Adrenal gland (tissue), 12 donors: ENCODE results near the gene GALNT10. TPM values are rescaled to one million over a fixed set of nuclear protein-coding genes. Genes with fewer than 3 reads are reported as not detected.

ENCODE experiments used
- DNase-seq, 7 donors: peaks; one replicate each; pipeline ENCODE4 v3.0.0-alpha.2; 2019 to 2020
- H3K27ac ChIP-seq, 5 donors: fragments of 200-600 bp; sonication (generic) in 4 of 5; 1 replicate in 3 of 5; 2 replicates in 2 of 5; pipeline versions ENCODE4 v1.5.1 to v1.8.0; 2016 to 2020; ENCODE audit warnings: mild to moderate bottlenecking in 1 of 5
- H3K27me3 ChIP-seq: fragments of 200-600 bp; 2 replicates; pipeline ENCODE4 v1.8.0; 2021
- H3K36me3 ChIP-seq, 2 donors: fragments of 200-600 bp; replicated peaks in 1 of 2; 1 replicate in 1 of 2; 2 replicates in 1 of 2; pipeline versions ENCODE4 v1.5.1 to v1.8.0; 2018 to 2022
- H3K4me1 ChIP-seq, 2 donors: fragments of 200-600 bp; replicated peaks in 1 of 2; 1 replicate in 1 of 2; 2 replicates in 1 of 2; pipeline versions ENCODE4 v1.5.1 to v1.8.0; 2018 to 2021
- H3K4me3 ChIP-seq, 4 donors: fragments of 200-600 bp; sonication (generic) in 3 of 4; one replicate each; pipeline ENCODE4 v1.5.1; 2016 to 2018
- H3K9me3 ChIP-seq, 3 donors: fragments of 200-600 bp; sonication (generic) in 1 of 3; replicated peaks in 1 of 3; 1 replicate in 2 of 3; 2 replicates in 1 of 3; pipeline versions ENCODE4 v1.5.1 to v1.8.0; 2016 to 2021
- POLR2A ChIP-seq, 2 donors: fragments of 450-650 bp; IDR thresholded peaks; one replicate each; pipeline ENCODE4 v1.6.1; 2017; ENCODE audit warnings: antibody characterized with exemption in 2 of 2, mild to moderate bottlenecking in 2 of 2, moderate library complexity in 1 of 2
- WGBS, 4 donors: extraction: QIAGEN DNeasy Blood & Tissue Kit in 2 of 4; methylation state at CpG; one replicate each; pipeline versions ENCODE4 v1.1.5 to v1.1.7; 2013 to 2017; 5-methylcytosine and 5-hydroxymethylcytosine counted together
- intact Hi-C, 2 donors: fragments of 100-400 bp; cut with DNase I; formaldehyde crosslinking; loops; one replicate each; pipeline versions ENCODE4 v1.14.1 to v1.15.0; 2022 to 2023
- polyA plus RNA-seq, 3 donors: library from polyadenylated mRNA; stranded (reverse); fragments of 200-250 nt in 2 of 3; fragments of 350-450 nt in 1 of 3; fragmentation: Illumina TruSeq in 1 of 3; extraction: RNeasy Lipid Tissue Mini Kit (QIAGEN cat#74804) in 1 of 3; gene quantifications; one replicate each; pipeline ENCODE4 v1.2.3, GENCODE V29; 2013 to 2014
- total RNA-seq, 9 donors: library from RNA; depleted of rRNA in 4 of 9; stranded (reverse); fragments of >200 nt in 4 of 9; fragments of 120-200 nt in 1 of 9; fragmentation: NEBNext Ultra II Directional in 1 of 9; extraction: Animal tissue kit (Norgen Biotek cat#: 25700) in 1 of 9; gene quantifications; one replicate each; pipeline versions ENCODE4 v1.1.0 to v1.2.4, GENCODE V29; 2013 to 2023
- TF ChIP-seq, protein P1 (sequence below), 6 experiments: fragments of 450-650 bp in 4 of 6; fragments of 200-600 bp in 2 of 6; sonication (generic) in 1 of 6; IDR thresholded peaks; 1 replicate in 5 of 6; 2 replicates in 1 of 6; pipeline versions ENCODE4 v1.5.1 to v1.8.0; 2016 to 2021; ENCODE audit warnings: antibody characterized with exemption in 6 of 6, mild to moderate bottlenecking in 2 of 6, moderate library complexity in 1 of 6
- donor health status: healthy with polysubstance abuse.
- donor health status: Bipolar disorder and iron deficiency.
- donor health status: DM: yes; HTN: yes; CAD: no.
- donor health status: DM: no; HTN: no; CAD: no.
- donor health status: DM: no; HTN: no; CAD: no.
- donor health status: DM: yes; HTN: yes; CAD: no.

Gene GALNT10
- total and polyA plus RNA-seq, 12 donors = 5.6 to 74.1 (median 43.4) TPM

DNA sequence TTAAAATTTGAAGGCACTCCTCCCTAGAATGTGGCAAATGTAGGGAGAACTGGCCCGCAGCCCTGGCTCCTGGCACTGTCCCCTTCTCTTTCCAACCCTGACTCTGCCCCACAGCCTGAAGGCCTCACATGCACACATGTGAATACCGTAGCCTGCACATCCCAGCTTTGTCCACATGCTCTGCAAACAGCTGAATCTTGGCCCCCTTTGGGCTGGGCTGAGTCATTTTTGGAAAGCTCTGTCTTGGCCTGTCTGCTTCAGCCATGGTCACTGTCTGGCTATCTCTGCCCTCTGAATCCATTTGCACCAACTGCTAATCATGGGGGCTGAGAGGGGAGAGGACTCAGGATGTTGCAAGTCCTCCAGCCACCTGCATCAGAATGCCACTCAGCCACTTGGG is 22.1 kb upstream of the GALNT10 start:
- 86 to 96% (median 92%) methylated on average over 2 of the region's 2 CpGs for WGBS, 4 donors

GRCh38 chr5:154172785-154173184 is 17.7 kb upstream of the GALNT10 start:
- H3K4me3 ChIP-seq = no peak overlapping the region
- no peak overlapping the region for H3K27ac ChIP-seq
- H3K36me3 ChIP-seq = no peaks in the 10 kb centered on the region
- H3K4me1 ChIP-seq = no peaks in the 10 kb centered on the region
- H3K27me3 ChIP-seq = no peaks in the 10 kb centered on the region
- WGBS, 4 donors = 74 to 88% (median 86%) methylated on average over 2 of the region's 2 CpGs
- intact Hi-C loops = loop anchor here (10.0 kb wide), 1 partner anchor 198 kb away; no protein-coding TSS in a partner anchor
- no peak for TF ChIP-seq POLR2A (IDR thresholded peaks at IDR 0.05)
- TF ChIP-seq, protein P1, sequence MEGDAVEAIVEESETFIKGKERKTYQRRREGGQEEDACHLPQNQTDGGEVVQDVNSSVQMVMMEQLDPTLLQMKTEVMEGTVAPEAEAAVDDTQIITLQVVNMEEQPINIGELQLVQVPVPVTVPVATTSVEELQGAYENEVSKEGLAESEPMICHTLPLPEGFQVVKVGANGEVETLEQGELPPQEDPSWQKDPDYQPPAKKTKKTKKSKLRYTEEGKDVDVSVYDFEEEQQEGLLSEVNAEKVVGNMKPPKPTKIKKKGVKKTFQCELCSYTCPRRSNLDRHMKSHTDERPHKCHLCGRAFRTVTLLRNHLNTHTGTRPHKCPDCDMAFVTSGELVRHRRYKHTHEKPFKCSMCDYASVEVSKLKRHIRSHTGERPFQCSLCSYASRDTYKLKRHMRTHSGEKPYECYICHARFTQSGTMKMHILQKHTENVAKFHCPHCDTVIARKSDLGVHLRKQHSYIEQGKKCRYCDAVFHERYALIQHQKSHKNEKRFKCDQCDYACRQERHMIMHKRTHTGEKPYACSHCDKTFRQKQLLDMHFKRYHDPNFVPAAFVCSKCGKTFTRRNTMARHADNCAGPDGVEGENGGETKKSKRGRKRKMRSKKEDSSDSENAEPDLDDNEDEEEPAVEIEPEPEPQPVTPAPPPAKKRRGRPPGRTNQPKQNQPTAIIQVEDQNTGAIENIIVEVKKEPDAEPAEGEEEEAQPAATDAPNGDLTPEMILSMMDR (IDR thresholded peaks at IDR 0.05) = no peak
- no peak for DNase-seq
- H3K9me3 ChIP-seq = no peaks in the 10 kb centered on the region

More for the DNA sequence above, 22.1 kb upstream of the GALNT10 start:
- Histone ChIP-seq H3K4me3 (no peak overlapping the region), H3K27me3 (peaks cover 3% of the 10 kb centered on the region), H3K9me3 (no peaks in the 10 kb centered on the region), H3K36me3 (no peaks in the 10 kb centered on the region), H3K27ac (no peak overlapping the region), H3K4me1 (no peaks in the 10 kb centered on the region)
- intact Hi-C loops = no loop called here
- TF ChIP-seq, protein P1 (IDR thresholded peaks at IDR 0.05) = no peak
- no peak for TF ChIP-seq POLR2A (IDR thresholded peaks at IDR 0.05)
- peak in 2 of 7 donors; percentile 11 to 32 for DNase-seq

DNA sequence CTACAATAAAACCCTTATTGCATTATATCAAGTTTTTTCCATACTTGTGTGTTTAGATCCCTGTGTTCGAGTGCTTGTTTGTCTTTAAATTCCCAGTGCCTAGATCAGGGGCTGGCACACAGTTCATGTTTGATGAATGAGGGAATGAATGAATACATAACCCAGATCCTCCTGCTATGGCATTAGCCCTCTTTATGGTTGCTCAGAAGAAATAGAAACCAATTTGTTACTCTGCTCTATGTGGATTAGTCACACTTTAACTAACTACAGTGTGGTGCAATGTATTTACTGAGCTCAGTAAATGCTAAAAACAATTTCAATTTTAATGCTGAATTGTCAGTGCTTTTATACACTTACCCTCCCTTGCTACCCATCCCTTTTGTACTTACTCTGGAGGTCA is 16.4 kb upstream of the GALNT10 start:
- Histone ChIP-seq H3K4me3 (no peak overlapping the region), H3K9me3 (no peaks in the 10 kb centered on the region), H3K4me1 (no peaks in the 10 kb centered on the region), H3K27ac (no peak overlapping the region), H3K36me3 (no peaks in the 10 kb centered on the region), H3K27me3 (no peaks in the 10 kb centered on the region)
- intact Hi-C loops = loop anchor here (10.0 kb wide), 1 partner anchor 199 kb away; no protein-coding TSS in a partner anchor
- DNase-seq = no peak
- no peak for TF ChIP-seq POLR2A (IDR thresholded peaks at IDR 0.05)
- TF ChIP-seq, protein P1 (IDR thresholded peaks at IDR 0.05) = no peak
- 82 to 94% (median 86%) methylated on average over 1 of the region's 1 CpG for WGBS, 4 donors

DNA sequence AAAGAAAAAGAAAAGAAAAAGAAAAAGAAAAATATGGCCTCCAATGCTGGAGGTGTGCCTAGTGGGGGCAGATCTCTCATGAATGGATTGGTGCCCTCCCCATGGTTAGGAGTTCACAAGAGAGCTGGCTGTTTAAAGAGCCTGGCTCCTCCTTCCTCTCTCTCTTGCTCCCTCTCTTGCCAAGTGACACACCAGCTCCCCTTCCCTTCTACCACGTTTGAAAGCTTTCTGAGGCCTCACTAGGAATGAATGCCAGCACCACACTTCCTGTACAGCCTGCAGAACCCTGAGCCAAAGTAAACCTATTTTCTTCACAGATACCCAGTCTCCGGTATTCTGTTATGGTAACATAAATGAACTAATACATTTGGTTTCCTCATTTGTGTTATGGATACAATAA is 14.4 kb upstream of the GALNT10 start:
- WGBS, 4 donors = 29 to 44% (median 42%) methylated on average over 2 of the region's 2 CpGs
- intact Hi-C loops = loop anchor here (5.0 to 10.0 kb wide), 3 partner anchors 104 to 201 kb away; no protein-coding TSS in a partner anchor
- no peak for DNase-seq
- Histone ChIP-seq H3K36me3 (no peaks in the 10 kb centered on the region), H3K27ac (no peak overlapping the region), H3K27me3 (no peaks in the 10 kb centered on the region), H3K9me3 (no peaks in the 10 kb centered on the region), H3K4me3 (no peak overlapping the region), H3K4me1 (no peaks in the 10 kb centered on the region)
- TF ChIP-seq, protein P1 (IDR thresholded peaks at IDR 0.05) = no peak
- no peak for TF ChIP-seq POLR2A (IDR thresholded peaks at IDR 0.05)
